ENCODE results near the gene BRAP. TPM values are rescaled to one million over a fixed set of nuclear protein-coding genes. Genes with fewer than 3 reads are reported as not detected.

Gene BRAP
- total RNA-seq, 4 donors from 2014 or later: 15.8 to 21.8 (median 19.3) TPM

- Histone ChIP-seq H3K4me1 (peaks cover 24% of the 10 kb centered on the region), H3K4me3 (no peak overlapping the region), H3K36me3 (peaks cover 33% of the 10 kb centered on the region), H3K9me3 (no peaks in the 10 kb centered on the region), H3K27me3 (no peaks in the 10 kb centered on the region), H3K27ac (no peak overlapping the region)
- TF ChIP-seq CTCF (IDR thresholded peaks at IDR 0.05) (no peak), POLR2AphosphoS5 (IDR thresholded peaks at IDR 0.05) (no peak), EP300 (IDR thresholded peaks at IDR 0.05) (no peak), POLR2A (IDR thresholded peaks at IDR 0.05) (no peak)
- WGBS: 92% methylated on average over 5 of the region's 5 CpGs
- DNase-seq (ENCODE audit: low spot score in 2 of 2): no peak
Observed at GRCh38 chr12:111640506-111640905, 45.2 kb downstream of the BRAP start.

GRCh38 chr12:111638556-111638955 lies 47.2 kb downstream of the BRAP start:
- no peaks in the 10 kb centered on the region for H3K9me3 ChIP-seq
- DNase-seq (ENCODE audit: low spot score in 2 of 2): no peak
- H3K27ac ChIP-seq: no peak overlapping the region
- no peak overlapping the region for H3K4me3 ChIP-seq
- peaks cover 27% of the 10 kb centered on the region for H3K4me1 ChIP-seq
- peaks cover 13% of the 10 kb centered on the region for H3K36me3 ChIP-seq
- no peaks in the 10 kb centered on the region for H3K27me3 ChIP-seq
- TF ChIP-seq EP300 (IDR thresholded peaks at IDR 0.05) (no peak), CTCF (IDR thresholded peaks at IDR 0.05) (no peak), POLR2AphosphoS5 (IDR thresholded peaks at IDR 0.05) (no peak), POLR2A (IDR thresholded peaks at IDR 0.05) (no peak)
- 66% methylated on average over 6 of the region's 6 CpGs for WGBS

- peak in 1 of 3 donors; percentile 14 for TF ChIP-seq POLR2AphosphoS5 (IDR thresholded peaks at IDR 0.05)
- no peak for TF ChIP-seq EP300 (IDR thresholded peaks at IDR 0.05)
- Histone ChIP-seq H3K4me1 (peaks cover 22% of the 10 kb centered on the region), H3K4me3 (no peak overlapping the region), H3K27me3 (no peaks in the 10 kb centered on the region), H3K27ac (peak overlapping the region; percentile 39), H3K9me3 (no peaks in the 10 kb centered on the region), H3K36me3 (no peaks in the 10 kb centered on the region)
- WGBS: 26% methylated on average over 16 of the region's 19 CpGs
- DNase-seq (ENCODE audit: low spot score in 2 of 2): peak; percentile 85
Observed at GRCh38 chr12:111636209-111636945, 49.4 kb downstream of the BRAP start.

- TF ChIP-seq CTCF (IDR thresholded peaks at IDR 0.05): no peak
- no peak for TF ChIP-seq POLR2AphosphoS5 (IDR thresholded peaks at IDR 0.05)
- no peak for TF ChIP-seq EP300 (IDR thresholded peaks at IDR 0.05)
- no peak for TF ChIP-seq POLR2A (IDR thresholded peaks at IDR 0.05)
- WGBS: 80% methylated on average over 8 of the region's 8 CpGs
Observed at GRCh38 chr12:111635524-111635923, 50.2 kb downstream of the BRAP start.

GRCh38 chr12:111628505-111629260 lies 57.1 kb downstream of the BRAP start:
- TF ChIP-seq CTCF (IDR thresholded peaks at IDR 0.05): no peak
- no peak for TF ChIP-seq POLR2A (IDR thresholded peaks at IDR 0.05)
- no peak for TF ChIP-seq EP300 (IDR thresholded peaks at IDR 0.05)
- no peak for TF ChIP-seq POLR2AphosphoS5 (IDR thresholded peaks at IDR 0.05)
- Histone ChIP-seq H3K27me3 (no peaks in the 10 kb centered on the region), H3K9me3 (no peaks in the 10 kb centered on the region), H3K27ac (no peak overlapping the region), H3K36me3 (no peaks in the 10 kb centered on the region), H3K4me1 (no peaks in the 10 kb centered on the region), H3K4me3 (no peak overlapping the region)
- no peak for DNase-seq (ENCODE audit: low spot score in 2 of 2)
- WGBS: 88% methylated on average over 7 of the region's 7 CpGs

More at GRCh38 chr12:111635524-111635923, 50.2 kb downstream of the BRAP start:
- peak overlapping the region; percentile 7 for H3K27ac ChIP-seq
- no peaks in the 10 kb centered on the region for H3K27me3 ChIP-seq
- H3K4me3 ChIP-seq: no peak overlapping the region
- no peaks in the 10 kb centered on the region for H3K9me3 ChIP-seq
- H3K36me3 ChIP-seq: no peaks in the 10 kb centered on the region
- no peak for DNase-seq (ENCODE audit: low spot score in 2 of 2)
- peaks cover 22% of the 10 kb centered on the region for H3K4me1 ChIP-seq
